Sigmoid colon (tissue), 7 donors: Measurements from ENCODE around the gene ATP8A1. TPM values are rescaled to one million over a fixed set of nuclear protein-coding genes. Genes with fewer than 3 reads are reported as not detected.
"Not testable (repeated sequence)": the region's sequence is repeated elsewhere in the genome, so short reads cannot be mapped to it uniquely, and the experiment has no call there.

Source experiments
- DNase-seq: peaks from one replicate; pipeline ENCODE4 v3.0.0-alpha.2; 2019
- H3K27ac ChIP-seq, 4 donors: fragments of 200-600 bp; sonication (generic); one replicate each; pipeline ENCODE4 v1.5.1; 2016 to 2019; ENCODE audit warnings: mild to moderate bottlenecking in 1 of 4
- H3K27me3 ChIP-seq, 3 donors: fragments of 200-600 bp; sonication (generic); one replicate each; pipeline ENCODE4 v1.5.1; 2019; ENCODE audit warnings: mild to moderate bottlenecking in 1 of 3
- H3K36me3 ChIP-seq, 4 donors: fragments of 200-600 bp; sonication (generic); one replicate each; pipeline ENCODE4 v1.5.1; 2016 to 2019
- H3K4me1 ChIP-seq, 4 donors: fragments of 200-600 bp; sonication (generic); one replicate each; pipeline ENCODE4 v1.5.1; 2017 to 2019
- H3K4me3 ChIP-seq, 4 donors: fragments of 200-600 bp; sonication (generic); one replicate each; pipeline ENCODE4 v1.5.1; 2017 to 2019; ENCODE audit warnings: mild to moderate bottlenecking in 2 of 4, moderate library complexity in 1 of 4
- H3K9me3 ChIP-seq, 4 donors: fragments of 200-600 bp in 3 of 4; sonication (generic) in 3 of 4; one replicate each; pipeline versions ENCODE4 v1.5.1 to v1.6.1; 2013 to 2019
- EP300 ChIP-seq, 4 donors: sonication (generic); formaldehyde crosslinking; IDR thresholded peaks; one replicate each; pipeline ENCODE4 v1.6.1; 2017; ENCODE audit warnings: antibody characterized with exemption in 4 of 4
- POLR2A ChIP-seq, 2 donors: fragments of 450-650 bp; IDR thresholded peaks; one replicate each; pipeline ENCODE4 v1.6.1; 2016; ENCODE audit warnings: antibody characterized with exemption in 2 of 2, mild to moderate bottlenecking in 2 of 2, moderate library complexity in 2 of 2
- POLR2AphosphoS5 ChIP-seq, 4 donors: sonication (generic); formaldehyde crosslinking; IDR thresholded peaks; one replicate each; pipeline ENCODE4 v1.6.1; 2017; ENCODE audit warnings: antibody characterized with exemption in 4 of 4
- WGBS, 2 donors: extraction: QIAGEN DNeasy Blood & Tissue Kit; methylation state at CpG; one replicate each; pipeline ENCODE4 v1.1.7; 2013; 5-methylcytosine and 5-hydroxymethylcytosine counted together
- intact Hi-C: fragments of 100-400 bp; cut with DNase I; formaldehyde crosslinking; loops from one replicate; pipeline ENCODE4 v1.15.1; 2023
- polyA plus RNA-seq, 3 donors: library from polyadenylated mRNA; stranded (reverse); fragments of 200-250 nt; gene quantifications; one replicate each; pipeline ENCODE4 v1.2.3, GENCODE V29; 2013
- total RNA-seq, 4 donors: library from RNA; depleted of rRNA; stranded (reverse); fragments of >200 nt; gene quantifications; one replicate each; pipeline ENCODE4 v1.1.0, GENCODE V29; 2016
- TF ChIP-seq, protein P1 (sequence below), 4 experiments: fragments of 450-650 bp in 3 of 4; fragments of 200-600 bp in 1 of 4; IDR thresholded peaks; one replicate each; pipeline ENCODE4 v1.5.1; 2016 to 2019; ENCODE audit warnings: antibody characterized with exemption in 4 of 4, mild to moderate bottlenecking in 3 of 4, moderate library complexity in 2 of 4
- donor health status: healthy with polysubstance abuse.
- donor health status: Bipolar disorder and iron deficiency.
- donor health status: healthy.

Gene ATP8A1
- total and polyA plus RNA-seq, 7 donors: 2.4 to 19.3 (median 14.5) TPM

DNA sequence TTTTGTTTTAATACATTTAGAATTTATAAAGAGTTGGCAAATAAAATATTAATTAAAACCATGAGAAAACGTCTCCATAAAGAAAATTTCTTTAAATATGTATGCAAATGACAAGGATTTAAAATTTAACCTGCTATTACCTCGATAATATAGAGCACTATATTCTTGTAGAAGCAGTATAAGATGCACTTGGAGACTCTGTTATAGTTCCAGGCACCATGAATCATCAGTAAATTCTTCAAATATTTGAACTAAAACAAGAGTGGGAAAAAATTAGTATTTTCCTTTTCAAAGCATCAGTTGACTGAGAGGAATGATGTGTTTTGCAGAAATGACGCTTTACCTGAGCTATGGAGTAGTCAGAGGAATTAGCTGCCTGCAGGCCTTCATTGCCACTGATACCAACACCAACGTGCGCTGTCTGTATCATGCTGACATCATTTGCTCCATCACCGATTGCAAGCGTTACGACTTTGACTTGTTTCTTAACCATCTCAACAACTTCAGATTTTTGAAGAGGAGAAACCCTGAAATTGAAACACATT is 192.3 kb downstream of the ATP8A1 start:
- Histone ChIP-seq H3K9me3 (no peaks in the 10 kb centered on the region), H3K27ac (no peak overlapping the region), H3K27me3 (no peaks in the 10 kb centered on the region), H3K4me1 (no peaks in the 10 kb centered on the region), H3K4me3 (no peak overlapping the region), H3K36me3 (peaks cover 0 to 16% (median 6%) of the 10 kb centered on the region in 4 donors)
- no peak for TF ChIP-seq POLR2AphosphoS5 (IDR thresholded peaks at IDR 0.05)
- TF ChIP-seq, protein P1, sequence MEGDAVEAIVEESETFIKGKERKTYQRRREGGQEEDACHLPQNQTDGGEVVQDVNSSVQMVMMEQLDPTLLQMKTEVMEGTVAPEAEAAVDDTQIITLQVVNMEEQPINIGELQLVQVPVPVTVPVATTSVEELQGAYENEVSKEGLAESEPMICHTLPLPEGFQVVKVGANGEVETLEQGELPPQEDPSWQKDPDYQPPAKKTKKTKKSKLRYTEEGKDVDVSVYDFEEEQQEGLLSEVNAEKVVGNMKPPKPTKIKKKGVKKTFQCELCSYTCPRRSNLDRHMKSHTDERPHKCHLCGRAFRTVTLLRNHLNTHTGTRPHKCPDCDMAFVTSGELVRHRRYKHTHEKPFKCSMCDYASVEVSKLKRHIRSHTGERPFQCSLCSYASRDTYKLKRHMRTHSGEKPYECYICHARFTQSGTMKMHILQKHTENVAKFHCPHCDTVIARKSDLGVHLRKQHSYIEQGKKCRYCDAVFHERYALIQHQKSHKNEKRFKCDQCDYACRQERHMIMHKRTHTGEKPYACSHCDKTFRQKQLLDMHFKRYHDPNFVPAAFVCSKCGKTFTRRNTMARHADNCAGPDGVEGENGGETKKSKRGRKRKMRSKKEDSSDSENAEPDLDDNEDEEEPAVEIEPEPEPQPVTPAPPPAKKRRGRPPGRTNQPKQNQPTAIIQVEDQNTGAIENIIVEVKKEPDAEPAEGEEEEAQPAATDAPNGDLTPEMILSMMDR (IDR thresholded peaks at IDR 0.05): no peak
- TF ChIP-seq POLR2A (IDR thresholded peaks at IDR 0.05): no peak
- no peak for TF ChIP-seq EP300 (IDR thresholded peaks at IDR 0.05)
- no peak for DNase-seq
- intact Hi-C loops: no loop called here
- 92 to 94% methylated on average over 8 of the region's 8 CpGs for WGBS, 2 donors

DNA sequence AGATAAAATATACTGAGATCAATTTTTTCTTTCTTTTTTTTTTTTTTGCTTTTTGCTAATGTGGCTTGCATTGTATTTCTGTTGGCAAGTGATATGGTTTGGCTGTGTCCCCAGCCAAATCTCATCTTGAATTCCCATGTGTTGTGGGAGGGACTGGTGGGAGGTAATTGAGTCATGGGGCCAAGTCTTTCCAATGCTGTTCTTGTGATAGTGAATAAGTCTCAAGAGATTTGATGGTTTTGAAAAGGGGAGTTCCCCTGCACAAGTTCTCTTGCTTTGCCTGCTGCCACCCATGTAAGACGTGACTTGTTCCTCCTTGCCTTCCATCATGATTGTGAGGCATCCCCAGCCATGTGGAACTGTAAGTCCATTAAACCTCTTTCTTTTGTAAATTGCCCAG is 195.7 kb downstream of the ATP8A1 start:
- intact Hi-C loops, H3K4me1 ChIP-seq, H3K27me3 ChIP-seq, H3K4me3 ChIP-seq, H3K9me3 ChIP-seq, H3K27ac ChIP-seq, DNase-seq: not testable (repeated sequence)
- H3K36me3 ChIP-seq: peaks cover 0 to 16% (median 6%) of the 10 kb centered on the region in 4 donors
- WGBS, 2 donors: 78 to 97% methylated on average over 1 of the region's 1 CpG

- H3K4me1 ChIP-seq: no peaks in the 10 kb centered on the region
- no peaks in the 10 kb centered on the region for H3K9me3 ChIP-seq
- 40 to 67% methylated on average over 4 of the region's 4 CpGs for WGBS, 2 donors
- no peak for DNase-seq
- no peak overlapping the region for H3K27ac ChIP-seq
- no peak for TF ChIP-seq POLR2A (IDR thresholded peaks at IDR 0.05)
- peaks cover 0 to 16% (median 6%) of the 10 kb centered on the region in 4 donors for H3K36me3 ChIP-seq
- intact Hi-C loops: no loop called here
- H3K27me3 ChIP-seq: no peaks in the 10 kb centered on the region
- H3K4me3 ChIP-seq: no peak overlapping the region
These were observed 196.9 kb downstream of the ATP8A1 start for GRCh38 chr4:42460043-42460442.

DNA sequence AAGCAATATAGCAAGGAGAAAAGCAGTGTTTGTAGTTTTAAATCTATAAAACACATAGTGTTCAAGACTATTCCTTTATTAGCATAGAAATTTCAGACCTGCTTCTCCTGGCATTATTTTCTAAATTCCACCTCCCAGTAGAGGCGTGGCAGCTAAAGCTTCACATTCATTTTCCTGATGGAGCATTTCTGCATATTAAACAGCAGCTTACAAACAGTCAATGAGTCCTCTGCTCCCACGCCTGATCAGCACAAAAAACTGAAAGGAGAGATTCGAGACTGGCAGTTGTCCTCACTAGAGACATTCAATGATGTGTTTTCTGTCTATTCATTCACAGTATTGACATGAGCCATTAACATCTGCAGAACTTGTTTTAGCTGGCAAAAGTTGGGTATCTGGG is 198.2 kb downstream of the ATP8A1 start:
- Histone ChIP-seq H3K4me1 (no peaks in the 10 kb centered on the region), H3K36me3 (peaks cover 0 to 7% (median 5%) of the 10 kb centered on the region in 4 donors), H3K4me3 (no peak overlapping the region), H3K9me3 (no peaks in the 10 kb centered on the region), H3K27me3 (no peaks in the 10 kb centered on the region), H3K27ac (no peak overlapping the region)
- intact Hi-C loops: no loop called here
- DNase-seq: no peak
- TF ChIP-seq, protein P1 (IDR thresholded peaks at IDR 0.05): no peak
- TF ChIP-seq POLR2A (IDR thresholded peaks at IDR 0.05): no peak
- TF ChIP-seq POLR2AphosphoS5 (IDR thresholded peaks at IDR 0.05): no peak
- TF ChIP-seq EP300 (IDR thresholded peaks at IDR 0.05): no peak
- WGBS, 2 donors: 85 to 87% methylated on average over 3 of the region's 3 CpGs

DNA sequence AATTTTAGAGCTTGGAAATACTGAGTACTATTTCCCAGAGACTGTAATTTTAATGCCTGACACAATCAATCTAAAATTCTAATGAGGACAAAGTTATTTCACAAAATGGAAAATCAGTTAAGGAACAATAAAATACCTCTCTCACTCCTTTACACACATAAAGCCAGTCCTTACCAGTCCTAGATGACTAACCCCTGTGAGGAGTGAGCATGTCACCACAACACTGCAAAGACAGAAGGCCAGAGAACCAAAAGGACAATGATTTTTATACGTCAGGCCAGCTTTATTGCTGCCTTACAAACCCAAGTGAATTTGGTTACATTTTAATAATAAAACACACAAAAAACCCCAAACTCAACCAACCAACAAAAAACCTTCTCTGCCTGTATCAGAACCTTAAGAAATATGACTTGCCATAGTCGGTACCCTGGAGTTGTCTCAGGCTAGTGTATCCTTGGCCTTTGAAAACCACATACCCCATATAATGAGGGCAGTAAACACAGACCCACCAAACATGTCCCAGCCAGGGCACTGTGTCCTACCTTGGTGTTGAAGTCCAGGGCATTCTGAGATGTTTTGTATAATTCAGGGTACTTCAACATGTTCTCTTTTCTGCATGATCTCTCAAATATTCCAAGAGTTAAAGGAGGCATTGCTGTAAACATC is 202.0 kb downstream of the ATP8A1 start:
- DNase-seq: no peak
- peaks cover 0 to 6% (median 2%) of the 10 kb centered on the region in 4 donors for H3K36me3 ChIP-seq
- 65 to 83% methylated on average over 2 of the region's 2 CpGs for WGBS, 2 donors
- no peaks in the 10 kb centered on the region for H3K9me3 ChIP-seq
- intact Hi-C loops: no loop called here
- no peaks in the 10 kb centered on the region for H3K27me3 ChIP-seq
- no peak overlapping the region for H3K27ac ChIP-seq
- TF ChIP-seq EP300 (IDR thresholded peaks at IDR 0.05) (no peak), POLR2AphosphoS5 (IDR thresholded peaks at IDR 0.05) (no peak), POLR2A (IDR thresholded peaks at IDR 0.05) (no peak)
- TF ChIP-seq, protein P1 (IDR thresholded peaks at IDR 0.05): no peak
- H3K4me1 ChIP-seq: no peaks in the 10 kb centered on the region
- H3K4me3 ChIP-seq: no peak overlapping the region

DNA sequence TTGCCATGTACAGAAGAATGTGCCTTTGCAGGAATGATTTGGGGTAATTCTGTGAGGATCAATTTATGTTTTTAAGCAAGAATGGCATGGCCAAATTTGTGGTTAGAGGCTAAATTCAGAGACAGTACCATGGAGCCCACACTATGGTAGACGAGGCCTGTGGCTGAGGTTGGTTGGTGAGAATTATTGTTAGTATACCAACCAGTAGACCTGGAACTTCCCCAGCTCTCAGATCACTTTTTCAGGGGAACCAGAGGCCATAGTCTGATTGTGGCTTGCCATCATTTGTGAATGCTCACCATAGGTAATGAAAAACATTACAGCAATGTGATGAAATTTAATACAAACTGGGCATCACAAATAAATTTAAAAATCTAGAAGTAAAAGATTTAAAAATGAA is 203.3 kb downstream of the ATP8A1 start:
- Histone ChIP-seq H3K4me1 (no peaks in the 10 kb centered on the region), H3K4me3 (no peak overlapping the region), H3K27me3 (no peaks in the 10 kb centered on the region), H3K9me3 (no peaks in the 10 kb centered on the region), H3K27ac (no peak overlapping the region), H3K36me3 (peaks cover 0 to 7% (median 2%) of the 10 kb centered on the region in 4 donors)
- no peak for DNase-seq
- TF ChIP-seq, protein P1 (IDR thresholded peaks at IDR 0.05): no peak
- WGBS, 2 donors: 86 to 95% methylated on average over 1 of the region's 1 CpG
- intact Hi-C loops: no loop called here
